Measurements from ENCODE around the gene DCHS2.

Gene DCHS2

DNA sequence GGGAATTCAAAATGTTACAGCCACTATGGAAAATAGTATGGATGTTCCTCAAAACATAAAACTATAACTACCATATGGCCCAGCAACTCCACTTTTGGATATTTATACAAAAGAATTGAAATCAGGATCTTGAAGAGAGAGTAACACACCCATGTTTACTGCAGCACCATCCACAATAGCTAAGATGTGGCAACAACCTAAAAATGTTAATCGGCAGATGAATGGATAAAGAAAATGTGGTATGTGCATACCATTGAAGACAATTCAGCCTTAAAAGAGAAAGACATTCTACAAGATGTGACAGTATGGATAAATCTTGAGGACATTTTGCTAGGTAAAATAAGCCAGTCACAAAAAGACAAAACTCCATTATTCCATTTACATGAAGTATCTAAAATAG, 171.9 kb downstream of the DCHS2 start:
- TF ChIP-seq, protein P1, sequence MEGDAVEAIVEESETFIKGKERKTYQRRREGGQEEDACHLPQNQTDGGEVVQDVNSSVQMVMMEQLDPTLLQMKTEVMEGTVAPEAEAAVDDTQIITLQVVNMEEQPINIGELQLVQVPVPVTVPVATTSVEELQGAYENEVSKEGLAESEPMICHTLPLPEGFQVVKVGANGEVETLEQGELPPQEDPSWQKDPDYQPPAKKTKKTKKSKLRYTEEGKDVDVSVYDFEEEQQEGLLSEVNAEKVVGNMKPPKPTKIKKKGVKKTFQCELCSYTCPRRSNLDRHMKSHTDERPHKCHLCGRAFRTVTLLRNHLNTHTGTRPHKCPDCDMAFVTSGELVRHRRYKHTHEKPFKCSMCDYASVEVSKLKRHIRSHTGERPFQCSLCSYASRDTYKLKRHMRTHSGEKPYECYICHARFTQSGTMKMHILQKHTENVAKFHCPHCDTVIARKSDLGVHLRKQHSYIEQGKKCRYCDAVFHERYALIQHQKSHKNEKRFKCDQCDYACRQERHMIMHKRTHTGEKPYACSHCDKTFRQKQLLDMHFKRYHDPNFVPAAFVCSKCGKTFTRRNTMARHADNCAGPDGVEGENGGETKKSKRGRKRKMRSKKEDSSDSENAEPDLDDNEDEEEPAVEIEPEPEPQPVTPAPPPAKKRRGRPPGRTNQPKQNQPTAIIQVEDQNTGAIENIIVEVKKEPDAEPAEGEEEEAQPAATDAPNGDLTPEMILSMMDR (IDR thresholded peaks at IDR 0.05; ENCODE audit: extremely low read depth, insufficient read depth, missing control alignments): no peak
- in situ Hi-C loops (cut with MboI; ENCODE audit: low pct_unique_long_range_greater_than_20kb, low sequenced_read_pairs, unreplicated experiment): no loop called here
- DNase-seq (ENCODE audit: low spot score): no peak

GRCh38 chr4:154317201-154317999, 174.2 kb downstream of the DCHS2 start:
- TF ChIP-seq, protein P1 (IDR thresholded peaks at IDR 0.05; ENCODE audit: extremely low read depth, insufficient read depth, missing control alignments): no peak
- in situ Hi-C loops (cut with MboI; ENCODE audit: low pct_unique_long_range_greater_than_20kb, low sequenced_read_pairs, unreplicated experiment): no loop called here
- DNase-seq (ENCODE audit: low spot score): no peak

DNA sequence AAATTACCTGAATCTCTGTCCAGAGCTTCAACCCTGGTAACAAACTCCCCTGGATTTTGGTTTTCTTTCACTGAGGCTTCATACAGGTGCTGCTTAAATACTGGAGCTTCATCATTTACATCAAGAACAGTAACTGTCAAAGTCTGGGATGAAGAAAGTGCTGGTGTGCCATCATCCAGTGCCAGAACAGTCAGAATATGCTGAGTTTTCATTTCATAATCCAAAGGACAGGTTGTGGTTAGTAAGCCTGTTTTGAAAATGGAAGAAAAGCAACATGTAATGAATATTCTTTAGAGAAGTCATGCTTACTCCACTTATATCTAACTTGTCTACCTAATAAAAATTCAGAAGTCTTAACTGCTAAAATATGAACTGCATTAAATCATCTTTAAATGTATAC, 175.9 kb downstream of the DCHS2 start:
- in situ Hi-C loops (cut with MboI; ENCODE audit: low pct_unique_long_range_greater_than_20kb, low sequenced_read_pairs, unreplicated experiment): no loop called here
- TF ChIP-seq, protein P1 (IDR thresholded peaks at IDR 0.05; ENCODE audit: extremely low read depth, insufficient read depth, missing control alignments): no peak
- no peak for DNase-seq (ENCODE audit: low spot score)

DNA sequence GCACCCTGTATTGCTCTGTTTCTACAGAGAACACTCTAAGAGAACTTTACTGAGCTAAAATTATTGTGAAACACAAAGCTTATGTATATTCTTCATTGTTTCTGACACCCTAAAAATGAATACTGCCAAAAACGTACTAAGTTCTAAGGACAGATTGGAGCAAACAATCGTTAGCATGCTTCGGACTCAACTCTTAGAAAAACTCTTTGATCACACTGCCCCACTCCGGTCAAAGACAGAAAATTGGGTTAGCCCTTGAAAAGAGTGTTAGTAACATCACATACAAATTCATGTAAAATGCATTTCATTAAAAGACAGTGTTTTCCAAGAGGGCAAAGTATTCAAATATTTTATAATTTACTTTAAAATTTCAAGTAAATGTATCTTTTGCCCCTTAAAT, 177.4 kb downstream of the DCHS2 start:
- TF ChIP-seq, protein P1 (IDR thresholded peaks at IDR 0.05; ENCODE audit: extremely low read depth, insufficient read depth, missing control alignments): no peak
- no peak for DNase-seq (ENCODE audit: low spot score)
- in situ Hi-C loops (cut with MboI; ENCODE audit: low pct_unique_long_range_greater_than_20kb, low sequenced_read_pairs, unreplicated experiment): no loop called here

GRCh38 chr4:154313004-154313585, 178.5 kb downstream of the DCHS2 start:
- DNase-seq (ENCODE audit: low spot score): no peak
- in situ Hi-C loops (cut with MboI; ENCODE audit: low pct_unique_long_range_greater_than_20kb, low sequenced_read_pairs, unreplicated experiment): no loop called here
- TF ChIP-seq, protein P1 (IDR thresholded peaks at IDR 0.05; ENCODE audit: extremely low read depth, insufficient read depth, missing control alignments): no peak

GRCh38 chr4:154312246-154312645, 179.4 kb downstream of the DCHS2 start:
- TF ChIP-seq, protein P1 (IDR thresholded peaks at IDR 0.05; ENCODE audit: extremely low read depth, insufficient read depth, missing control alignments): no peak
- no peak for DNase-seq (ENCODE audit: low spot score)
- in situ Hi-C loops (cut with MboI; ENCODE audit: low pct_unique_long_range_greater_than_20kb, low sequenced_read_pairs, unreplicated experiment): no loop called here
